ENCODE results near the gene ATAD5. TPM values are rescaled to one million over a fixed set of nuclear protein-coding genes. Genes with fewer than 3 reads are reported as not detected.

Gene ATAD5
- polyA plus RNA-seq, 1 donor (not counting 4 experiments of a cell fraction or from before 2014, with no cell fraction given): 2.2 TPM

DNA sequence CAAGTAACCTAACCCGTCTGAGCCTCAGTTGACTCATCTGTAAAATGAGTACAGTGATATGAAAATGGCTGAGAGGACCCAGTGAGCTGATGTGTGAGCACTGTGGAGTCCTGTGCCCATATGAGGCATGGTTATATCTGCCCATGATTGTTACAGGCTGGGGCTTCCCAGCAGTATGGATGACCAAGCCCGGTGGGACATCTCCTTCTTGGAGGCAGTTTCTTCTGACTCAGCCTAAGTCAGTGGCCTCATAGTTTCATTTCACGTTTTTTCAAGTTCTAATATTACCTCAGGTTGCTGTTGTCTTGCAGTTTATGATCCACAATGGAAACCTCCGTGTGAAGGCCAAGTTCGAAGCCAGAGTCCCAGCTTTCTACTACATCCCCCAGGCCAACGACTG lies 94.8 kb downstream of the ATAD5 start:
- H2AFZ ChIP-seq (ENCODE audit: control insufficient read depth, low read length): no peak overlapping the region
- no peaks in the 10 kb centered on the region for H3K4me1 ChIP-seq (ENCODE audit: control insufficient read depth, extremely low read depth, insufficient read depth, low read length)
- no peaks in the 10 kb centered on the region for H3K9me3 ChIP-seq (ENCODE audit: control insufficient read depth, low read depth, low read length)
- no peak for TF ChIP-seq EZH2 (IDR thresholded peaks at IDR 0.05; ENCODE audit: low read length)
- TF ChIP-seq, protein P1, sequence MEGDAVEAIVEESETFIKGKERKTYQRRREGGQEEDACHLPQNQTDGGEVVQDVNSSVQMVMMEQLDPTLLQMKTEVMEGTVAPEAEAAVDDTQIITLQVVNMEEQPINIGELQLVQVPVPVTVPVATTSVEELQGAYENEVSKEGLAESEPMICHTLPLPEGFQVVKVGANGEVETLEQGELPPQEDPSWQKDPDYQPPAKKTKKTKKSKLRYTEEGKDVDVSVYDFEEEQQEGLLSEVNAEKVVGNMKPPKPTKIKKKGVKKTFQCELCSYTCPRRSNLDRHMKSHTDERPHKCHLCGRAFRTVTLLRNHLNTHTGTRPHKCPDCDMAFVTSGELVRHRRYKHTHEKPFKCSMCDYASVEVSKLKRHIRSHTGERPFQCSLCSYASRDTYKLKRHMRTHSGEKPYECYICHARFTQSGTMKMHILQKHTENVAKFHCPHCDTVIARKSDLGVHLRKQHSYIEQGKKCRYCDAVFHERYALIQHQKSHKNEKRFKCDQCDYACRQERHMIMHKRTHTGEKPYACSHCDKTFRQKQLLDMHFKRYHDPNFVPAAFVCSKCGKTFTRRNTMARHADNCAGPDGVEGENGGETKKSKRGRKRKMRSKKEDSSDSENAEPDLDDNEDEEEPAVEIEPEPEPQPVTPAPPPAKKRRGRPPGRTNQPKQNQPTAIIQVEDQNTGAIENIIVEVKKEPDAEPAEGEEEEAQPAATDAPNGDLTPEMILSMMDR (optimal IDR thresholded peaks at IDR 0.05 in 1 of 3, IDR thresholded peaks at IDR 0.05 in 1 of 3, conservative IDR thresholded peaks at IDR 0.05 in 1 of 3; ENCODE audit: extremely low read depth in 1 of 3, insufficient read depth in 2 of 3, low read length in 3 of 3): no peak
- dilution Hi-C loops (cut with MboI; ENCODE audit: extremely low pct_ligation_motif_present, low sequenced_read_pairs): no loop called here
- no peak overlapping the region for H3K27ac ChIP-seq (ENCODE audit: control insufficient read depth, insufficient read depth, low read length)
- DNase-seq (ENCODE audit: low read depth, low spot score) (no peak), FAIRE-seq (no peak)
- no peak overlapping the region for H3K4me2 ChIP-seq (ENCODE audit: control insufficient read depth, extremely low read depth, insufficient read depth, low read depth, low read length)
- H3K9ac ChIP-seq (ENCODE audit: control insufficient read depth, extremely low read depth, insufficient read depth, low read length): no peak overlapping the region
- H3K27me3 ChIP-seq (ENCODE audit: control insufficient read depth, extremely low read depth, insufficient read depth, low read length): peaks cover 25% of the 10 kb centered on the region
- H3K79me2 ChIP-seq (ENCODE audit: control insufficient read depth, insufficient read depth, low read length): no peaks in the 10 kb centered on the region
- no peaks in the 10 kb centered on the region for H3K9me1 ChIP-seq (ENCODE audit: control insufficient read depth, extremely low read depth, insufficient read depth, low read length)
- H3K4me3 ChIP-seq (ENCODE audit: control insufficient read depth in 2 of 3, extremely low read depth in 1 of 3, insufficient read depth in 2 of 3, low read depth in 1 of 3, low read length in 3 of 3): no peak overlapping the region
- no peaks in the 10 kb centered on the region for H3K36me3 ChIP-seq (ENCODE audit: control insufficient read depth in 2 of 2, extremely low read depth in 1 of 2, insufficient read depth in 2 of 2, low read length in 2 of 2)
- H4K20me1 ChIP-seq (ENCODE audit: control insufficient read depth, extremely low read depth, insufficient read depth, low read length): no peaks in the 10 kb centered on the region

DNA sequence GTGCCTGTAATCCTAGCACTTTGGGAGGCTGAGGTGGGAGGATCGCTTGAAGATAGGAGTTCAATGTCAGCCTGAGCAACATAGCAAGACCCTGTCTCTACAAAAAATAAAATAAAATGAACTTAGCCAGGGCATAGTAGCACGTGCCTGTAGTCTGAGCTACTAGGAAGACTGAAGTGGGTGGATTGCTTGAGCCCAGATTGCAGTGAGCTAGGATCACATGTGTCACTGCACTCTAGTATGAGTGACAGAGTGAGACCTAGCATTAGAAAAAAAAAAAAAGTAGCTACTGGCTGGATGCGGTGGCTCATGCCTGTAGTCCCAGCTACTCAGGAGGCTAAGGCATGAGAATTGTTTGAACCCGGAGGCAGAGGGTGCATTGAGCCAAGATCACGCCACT lies 96.0 kb downstream of the ATAD5 start:
- TF ChIP-seq, protein P1 (optimal IDR thresholded peaks at IDR 0.05 in 1 of 3, IDR thresholded peaks at IDR 0.05 in 1 of 3, conservative IDR thresholded peaks at IDR 0.05 in 1 of 3; ENCODE audit: extremely low read depth in 1 of 3, insufficient read depth in 2 of 3, low read length in 3 of 3): no peak
- no peak for TF ChIP-seq EZH2 (IDR thresholded peaks at IDR 0.05; ENCODE audit: low read length)
- H3K4me2 ChIP-seq (ENCODE audit: control insufficient read depth, extremely low read depth, insufficient read depth, low read depth, low read length): no peak overlapping the region
- no peaks in the 10 kb centered on the region for H4K20me1 ChIP-seq (ENCODE audit: control insufficient read depth, extremely low read depth, insufficient read depth, low read length)
- FAIRE-seq: no peak
- dilution Hi-C loops (cut with MboI; ENCODE audit: extremely low pct_ligation_motif_present, low sequenced_read_pairs): no loop called here
- no peaks in the 10 kb centered on the region for H3K9me1 ChIP-seq (ENCODE audit: control insufficient read depth, extremely low read depth, insufficient read depth, low read length)
- H3K4me1 ChIP-seq (ENCODE audit: control insufficient read depth, extremely low read depth, insufficient read depth, low read length): no peaks in the 10 kb centered on the region
- no peak overlapping the region for H3K4me3 ChIP-seq (ENCODE audit: control insufficient read depth in 2 of 3, extremely low read depth in 1 of 3, insufficient read depth in 2 of 3, low read depth in 1 of 3, low read length in 3 of 3)
- H3K9me3 ChIP-seq (ENCODE audit: control insufficient read depth, low read depth, low read length): no peaks in the 10 kb centered on the region
- no peak overlapping the region for H3K9ac ChIP-seq (ENCODE audit: control insufficient read depth, extremely low read depth, insufficient read depth, low read length)
- H3K36me3 ChIP-seq (ENCODE audit: control insufficient read depth in 2 of 2, extremely low read depth in 1 of 2, insufficient read depth in 2 of 2, low read length in 2 of 2): no peaks in the 10 kb centered on the region
- H3K27me3 ChIP-seq (ENCODE audit: control insufficient read depth, extremely low read depth, insufficient read depth, low read length): peaks cover 13% of the 10 kb centered on the region
- H2AFZ ChIP-seq (ENCODE audit: control insufficient read depth, low read length): no peak overlapping the region
- no peak for DNase-seq (ENCODE audit: low read depth, low spot score)
- no peak overlapping the region for H3K27ac ChIP-seq (ENCODE audit: control insufficient read depth, insufficient read depth, low read length)
- no peaks in the 10 kb centered on the region for H3K79me2 ChIP-seq (ENCODE audit: control insufficient read depth, insufficient read depth, low read length)
